Measurements from ENCODE around the gene HSPB1.

DNA sequence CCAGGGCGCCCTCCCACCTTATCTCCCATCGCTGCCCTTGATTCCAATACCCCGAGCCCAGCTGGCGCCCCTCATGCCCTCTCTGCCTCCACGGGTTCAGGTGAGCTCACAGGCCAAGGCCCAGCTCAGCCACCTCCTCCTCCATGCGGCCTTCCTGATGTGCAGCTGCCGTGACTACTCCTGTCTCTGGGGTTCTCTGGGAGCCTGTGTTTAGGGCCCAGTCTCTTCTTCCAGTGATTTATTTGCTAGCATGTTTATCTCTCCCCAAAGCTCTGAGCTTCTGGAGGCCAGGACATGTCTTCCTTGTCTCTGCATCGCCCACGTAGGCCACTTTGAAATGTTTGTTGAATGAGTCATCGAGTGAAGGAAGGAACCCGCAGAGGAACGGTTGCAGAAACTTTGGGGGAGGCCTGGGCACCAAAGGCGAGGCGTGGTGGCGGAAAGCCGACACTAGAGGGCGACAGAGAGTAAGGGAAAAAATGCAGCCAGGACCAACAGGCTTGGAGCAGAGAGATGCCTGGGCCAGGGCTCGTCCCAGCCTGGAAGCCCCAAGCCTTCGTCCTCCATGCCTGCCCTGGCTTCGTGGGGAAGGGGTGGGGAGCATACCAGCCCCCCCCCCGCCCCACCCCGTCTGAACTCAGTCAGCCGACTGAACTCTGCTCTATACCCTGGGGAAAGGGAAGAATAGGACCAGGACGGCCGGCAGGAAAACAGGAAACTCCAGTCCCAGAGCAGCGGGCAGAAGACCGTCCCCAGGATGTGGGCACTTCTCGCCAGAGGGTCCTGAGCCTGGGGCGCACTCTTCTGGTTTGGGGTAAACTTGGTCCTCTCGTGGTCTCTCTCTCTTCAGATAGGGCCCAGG lies 10.9 kb upstream of the HSPB1 start:
- TF ChIP-seq, protein P1, sequence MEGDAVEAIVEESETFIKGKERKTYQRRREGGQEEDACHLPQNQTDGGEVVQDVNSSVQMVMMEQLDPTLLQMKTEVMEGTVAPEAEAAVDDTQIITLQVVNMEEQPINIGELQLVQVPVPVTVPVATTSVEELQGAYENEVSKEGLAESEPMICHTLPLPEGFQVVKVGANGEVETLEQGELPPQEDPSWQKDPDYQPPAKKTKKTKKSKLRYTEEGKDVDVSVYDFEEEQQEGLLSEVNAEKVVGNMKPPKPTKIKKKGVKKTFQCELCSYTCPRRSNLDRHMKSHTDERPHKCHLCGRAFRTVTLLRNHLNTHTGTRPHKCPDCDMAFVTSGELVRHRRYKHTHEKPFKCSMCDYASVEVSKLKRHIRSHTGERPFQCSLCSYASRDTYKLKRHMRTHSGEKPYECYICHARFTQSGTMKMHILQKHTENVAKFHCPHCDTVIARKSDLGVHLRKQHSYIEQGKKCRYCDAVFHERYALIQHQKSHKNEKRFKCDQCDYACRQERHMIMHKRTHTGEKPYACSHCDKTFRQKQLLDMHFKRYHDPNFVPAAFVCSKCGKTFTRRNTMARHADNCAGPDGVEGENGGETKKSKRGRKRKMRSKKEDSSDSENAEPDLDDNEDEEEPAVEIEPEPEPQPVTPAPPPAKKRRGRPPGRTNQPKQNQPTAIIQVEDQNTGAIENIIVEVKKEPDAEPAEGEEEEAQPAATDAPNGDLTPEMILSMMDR (IDR thresholded peaks at IDR 0.05), result peak; percentile 98
- no peak for TF ChIP-seq EZH2 (IDR thresholded peaks at IDR 0.05; ENCODE audit: borderline replicate concordance, insufficient read depth, low read depth, low read length, poor library complexity, severe bottlenecking)
